Esophagus muscularis mucosa (tissue), 4 donors: ENCODE results near the gene UBAC2. TPM values are rescaled to one million over a fixed set of nuclear protein-coding genes. Genes with fewer than 3 reads are reported as not detected.

ENCODE experiments used
- DNase-seq: peaks from one replicate; pipeline ENCODE4 v3.0.0-alpha.2; 2017; ENCODE audit errors: extremely low spot score
- H3K27ac ChIP-seq, 4 donors: fragments of 200-600 bp; sonication (generic); replicated peaks in 1 of 4; 1 replicate in 3 of 4; 2 replicates in 1 of 4; pipeline ENCODE4 v1.5.1; 2016 to 2019; ENCODE audit warnings: mild to moderate bottlenecking in 1 of 4
- H3K27me3 ChIP-seq, 4 donors: fragments of 200-600 bp; sonication (generic); one replicate each; pipeline versions ENCODE4 v1.5.1 to v1.6.0; 2016 to 2019
- H3K36me3 ChIP-seq, 4 donors: fragments of 200-600 bp; sonication (generic); one replicate each; pipeline ENCODE4 v1.5.1; 2016 to 2019
- H3K4me1 ChIP-seq, 4 donors: fragments of 200-600 bp; sonication (generic); one replicate each; pipeline ENCODE4 v1.5.1; 2016 to 2019
- H3K4me3 ChIP-seq, 4 donors: fragments of 200-600 bp; sonication (generic); 1 replicate in 2 of 4; 2 replicates in 2 of 4; pipeline ENCODE4 v1.5.1; 2016 to 2019; ENCODE audit warnings: mild to moderate bottlenecking in 4 of 4, moderate library complexity in 1 of 4
- H3K9me3 ChIP-seq, 4 donors: fragments of 200-600 bp; sonication (generic); 1 replicate in 3 of 4; 2 replicates in 1 of 4; pipeline ENCODE4 v1.5.1; 2016 to 2019
- EP300 ChIP-seq: sonication (generic); formaldehyde crosslinking; IDR thresholded peaks from one replicate; pipeline ENCODE4 v1.6.1; 2017; ENCODE audit warnings: antibody characterized with exemption
- POLR2A ChIP-seq: fragments of 450-650 bp; IDR thresholded peaks from one replicate; pipeline ENCODE4 v1.6.1; 2017; ENCODE audit warnings: antibody characterized with exemption, moderate library complexity, mild to moderate bottlenecking, low read depth
- POLR2AphosphoS5 ChIP-seq, 2 donors: sonication (generic); formaldehyde crosslinking; IDR thresholded peaks; one replicate each; pipeline ENCODE4 v1.6.1; 2017; ENCODE audit warnings: antibody characterized with exemption in 2 of 2
- WGBS: methylation state at CpG from one replicate; pipeline ENCODE4 v1.1.5; 2018; 5-methylcytosine and 5-hydroxymethylcytosine counted together
- intact Hi-C: fragments of 100-400 bp; cut with DNase I; formaldehyde crosslinking; loops from one replicate; pipeline ENCODE4 v1.15.1; 2023
- total RNA-seq, 4 donors: library from RNA; depleted of rRNA; stranded (reverse); fragments of >200 nt; gene quantifications; one replicate each; pipeline versions ENCODE4 v1.1.0 to v1.2.1, GENCODE V29; 2016
- TF ChIP-seq, protein P1 (sequence below), 3 experiments: fragments of 200-600 bp in 2 of 3; fragments of 450-650 bp in 1 of 3; sonication (generic) in 2 of 3; IDR thresholded peaks; one replicate each; pipeline ENCODE4 v1.5.1; 2017 to 2019; ENCODE audit warnings: antibody characterized with exemption in 3 of 3, mild to moderate bottlenecking in 2 of 3, moderate library complexity in 1 of 3

The UBAC2 gene
- total RNA-seq, 4 donors from 2014 or later, result 42.6 to 62.1 (median 50.9) TPM

DNA sequence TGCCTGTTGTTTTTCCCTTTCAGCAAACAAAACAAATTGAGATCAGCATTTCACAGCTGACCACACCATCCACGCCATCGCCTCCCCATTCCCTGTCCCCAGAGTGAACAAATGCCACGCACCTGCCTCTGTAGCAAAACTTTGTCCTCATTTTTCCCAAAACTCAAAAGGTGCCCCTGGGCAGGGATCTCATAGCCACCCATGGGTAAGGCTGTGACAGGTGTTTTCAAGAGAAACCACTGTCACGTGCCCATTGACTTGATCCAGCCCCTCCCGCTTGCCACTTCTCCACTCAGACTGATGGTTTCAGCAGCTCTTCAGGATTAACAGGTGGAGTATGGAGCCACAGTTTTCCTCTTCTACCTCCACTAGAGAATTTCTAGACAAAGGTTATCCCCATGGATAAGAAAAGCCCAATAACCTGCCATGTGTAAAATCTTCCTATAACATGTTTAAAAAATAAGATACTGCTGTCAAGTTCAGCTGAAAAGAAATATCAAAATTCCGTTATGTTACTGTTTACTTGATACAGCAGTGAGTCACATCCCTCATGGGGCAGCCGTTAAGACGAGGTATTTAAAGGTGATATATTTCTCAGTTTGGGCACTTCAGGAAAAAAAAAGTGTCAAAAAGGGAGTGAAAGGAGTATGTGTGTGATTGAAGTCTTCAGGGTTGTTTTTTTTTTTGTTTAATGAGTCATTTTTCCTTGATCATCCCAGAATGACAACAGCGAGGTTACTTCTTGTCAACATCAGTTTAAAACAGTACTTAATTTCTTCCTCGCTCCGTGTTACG lies 170.0 kb downstream of the UBAC2 start:
- Histone ChIP-seq H3K27me3 (no peaks in the 10 kb centered on the region), H3K4me3 (no peak overlapping the region), H3K4me1 (peaks cover 0 to 6% (median 0%) of the 10 kb centered on the region in 4 donors), H3K27ac (no peak overlapping the region), H3K9me3 (no peaks in the 10 kb centered on the region), H3K36me3 (peaks cover 0 to 36% (median 18%) of the 10 kb centered on the region in 4 donors)
- no peak for DNase-seq
- intact Hi-C loops, result no loop called here
- 89% methylated on average over 12 of the region's 12 CpGs for WGBS
- TF ChIP-seq, protein P1, sequence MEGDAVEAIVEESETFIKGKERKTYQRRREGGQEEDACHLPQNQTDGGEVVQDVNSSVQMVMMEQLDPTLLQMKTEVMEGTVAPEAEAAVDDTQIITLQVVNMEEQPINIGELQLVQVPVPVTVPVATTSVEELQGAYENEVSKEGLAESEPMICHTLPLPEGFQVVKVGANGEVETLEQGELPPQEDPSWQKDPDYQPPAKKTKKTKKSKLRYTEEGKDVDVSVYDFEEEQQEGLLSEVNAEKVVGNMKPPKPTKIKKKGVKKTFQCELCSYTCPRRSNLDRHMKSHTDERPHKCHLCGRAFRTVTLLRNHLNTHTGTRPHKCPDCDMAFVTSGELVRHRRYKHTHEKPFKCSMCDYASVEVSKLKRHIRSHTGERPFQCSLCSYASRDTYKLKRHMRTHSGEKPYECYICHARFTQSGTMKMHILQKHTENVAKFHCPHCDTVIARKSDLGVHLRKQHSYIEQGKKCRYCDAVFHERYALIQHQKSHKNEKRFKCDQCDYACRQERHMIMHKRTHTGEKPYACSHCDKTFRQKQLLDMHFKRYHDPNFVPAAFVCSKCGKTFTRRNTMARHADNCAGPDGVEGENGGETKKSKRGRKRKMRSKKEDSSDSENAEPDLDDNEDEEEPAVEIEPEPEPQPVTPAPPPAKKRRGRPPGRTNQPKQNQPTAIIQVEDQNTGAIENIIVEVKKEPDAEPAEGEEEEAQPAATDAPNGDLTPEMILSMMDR (IDR thresholded peaks at IDR 0.05), result no peak
- TF ChIP-seq POLR2AphosphoS5 (IDR thresholded peaks at IDR 0.05) (no peak), POLR2A (no peak), EP300 (no peak)

DNA sequence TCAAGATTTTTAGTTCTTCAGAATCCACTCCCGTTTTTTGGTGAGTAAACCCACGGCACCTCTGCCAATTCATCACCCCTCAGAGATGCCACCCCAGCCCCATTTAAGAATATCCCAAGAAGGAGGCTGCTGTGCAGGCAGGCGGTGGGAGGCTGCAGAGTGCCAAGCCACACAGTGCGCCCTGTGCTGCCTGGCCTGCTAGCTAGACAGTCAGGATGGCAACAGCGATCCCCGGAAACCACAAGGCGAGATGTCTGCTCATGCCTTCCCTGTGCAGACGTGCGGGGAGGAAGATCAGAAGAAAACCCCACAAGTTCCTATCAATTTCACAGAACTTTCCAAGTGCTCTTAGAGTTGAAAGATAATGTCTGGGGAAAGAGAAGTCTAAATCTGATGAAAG lies 171.3 kb downstream of the UBAC2 start:
- no peaks in the 10 kb centered on the region for H3K9me3 ChIP-seq
- TF ChIP-seq POLR2AphosphoS5 (IDR thresholded peaks at IDR 0.05), result no peak
- TF ChIP-seq, protein P1 (IDR thresholded peaks at IDR 0.05), result no peak
- no peak for DNase-seq
- H3K36me3 ChIP-seq, result peaks cover 0 to 45% (median 21%) of the 10 kb centered on the region in 4 donors
- no peaks in the 10 kb centered on the region for H3K27me3 ChIP-seq
- intact Hi-C loops, result no loop called here
- H3K4me1 ChIP-seq, result peaks cover 0 to 6% (median 0%) of the 10 kb centered on the region in 4 donors
- no peak overlapping the region for H3K27ac ChIP-seq
- 91% methylated on average over 9 of the region's 9 CpGs for WGBS
- H3K4me3 ChIP-seq, result no peak overlapping the region

DNA sequence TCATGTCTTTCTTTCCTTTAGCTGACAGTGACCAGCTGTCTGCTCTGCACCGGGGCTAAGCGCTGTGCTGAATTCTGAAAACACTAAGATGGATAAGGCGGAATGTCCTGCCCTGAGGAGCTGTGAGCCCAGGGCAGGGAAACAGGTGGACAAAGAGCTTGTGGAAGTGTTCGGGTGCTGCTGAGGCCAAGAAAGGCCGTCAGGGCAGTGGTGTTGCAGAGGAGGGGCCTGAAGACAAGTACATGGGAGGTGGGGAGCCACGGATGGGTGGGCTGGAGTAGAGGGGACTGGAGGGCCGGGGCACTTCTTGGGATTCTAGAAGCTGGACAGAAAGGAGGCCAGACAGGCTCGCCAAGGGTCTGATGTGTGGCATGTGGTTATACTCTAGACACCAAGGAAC lies 172.8 kb downstream of the UBAC2 start:
- TF ChIP-seq, protein P1 (IDR thresholded peaks at IDR 0.05), result no peak
- TF ChIP-seq POLR2AphosphoS5 (IDR thresholded peaks at IDR 0.05) (no peak), EP300 (no peak), POLR2A (no peak)
- Histone ChIP-seq H3K4me3 (no peak overlapping the region), H3K36me3 (peaks cover 0 to 44% (median 23%) of the 10 kb centered on the region in 4 donors), H3K4me1 (no peaks in the 10 kb centered on the region), H3K9me3 (no peaks in the 10 kb centered on the region), H3K27me3 (no peaks in the 10 kb centered on the region), H3K27ac (no peak overlapping the region)
- no peak for DNase-seq
- intact Hi-C loops, result no loop called here
- 86% methylated on average over 8 of the region's 8 CpGs for WGBS

DNA sequence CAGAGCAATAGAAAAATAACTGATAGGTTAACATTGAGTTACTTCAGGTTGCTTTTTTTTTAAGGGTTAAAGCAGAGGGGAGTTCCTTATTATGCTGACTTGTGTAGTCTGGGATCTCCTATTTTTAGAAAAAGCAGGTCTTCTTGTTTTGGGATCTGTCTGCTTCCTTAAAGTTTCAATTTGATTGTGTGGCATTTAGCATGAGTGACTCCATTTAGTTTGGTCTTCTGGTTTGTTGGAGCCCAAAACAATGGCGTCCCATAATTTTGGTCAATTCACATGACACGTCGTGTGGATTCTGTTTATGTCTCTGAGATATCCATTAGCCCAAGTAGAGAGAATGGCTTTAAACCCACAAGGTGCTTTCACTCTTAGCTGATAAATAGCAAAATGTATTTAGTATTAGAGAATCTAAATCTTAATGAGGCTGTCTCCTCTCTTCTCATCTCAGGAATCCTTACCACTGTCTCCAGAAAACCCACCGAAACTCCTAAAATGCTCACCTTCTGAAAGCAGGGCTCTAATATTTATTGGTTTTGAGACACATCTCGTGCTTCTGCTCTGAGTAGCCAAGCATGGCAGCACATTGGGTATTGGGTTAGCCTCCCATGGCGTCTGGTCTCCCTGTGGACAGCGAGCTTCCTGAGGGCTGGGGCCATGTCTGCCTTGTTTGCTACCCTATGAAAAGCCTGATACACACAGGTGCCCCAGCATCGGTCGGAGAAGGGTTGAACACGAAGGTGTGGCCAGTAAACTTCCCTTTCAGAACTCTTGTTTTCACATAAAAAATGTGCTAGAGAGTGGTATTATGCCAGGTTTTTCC lies 173.7 kb downstream of the UBAC2 start:
- TF ChIP-seq, protein P1 (IDR thresholded peaks at IDR 0.05), result no peak
- no peak for TF ChIP-seq POLR2A
- no peak for TF ChIP-seq POLR2AphosphoS5 (IDR thresholded peaks at IDR 0.05)
- TF ChIP-seq EP300, result no peak
- DNase-seq, result no peak
- WGBS, result 96% methylated on average over 10 of the region's 10 CpGs
- intact Hi-C loops, result no loop called here
- H3K36me3 ChIP-seq, result peaks cover 0 to 40% (median 19%) of the 10 kb centered on the region in 4 donors
- no peaks in the 10 kb centered on the region for H3K9me3 ChIP-seq
- no peak overlapping the region for H3K4me3 ChIP-seq
- no peaks in the 10 kb centered on the region for H3K27me3 ChIP-seq
- no peaks in the 10 kb centered on the region for H3K4me1 ChIP-seq
- H3K27ac ChIP-seq, result no peak overlapping the region
